GM12892 (cell line): ENCODE measurements around the gene GATA1.

Experiments
- DNase-seq: peaks from one replicate; pipeline ENCODE4 v3.0.0; 2011; ENCODE audit not compliant: insufficient read length
- FAIRE-seq: peaks from 2 replicates; lab custom pipeline; 2011; peaks lifted over from hg19 to GRCh38; lab: Jason Lieb, UNC
- POLR2A ChIP-seq: IDR thresholded peaks from 2 replicates; pipeline ENCODE4 v1.6.1; 2011; ENCODE audit warnings: low read depth, low read length, control low read depth
- POLR2AphosphoS5 ChIP-seq: IDR thresholded peaks from 2 replicates; pipeline ENCODE4 v1.6.1; 2011; ENCODE audit warnings: low read depth, low read length, control low read depth
- TAF1 ChIP-seq: IDR thresholded peaks from 2 replicates; pipeline ENCODE4 v1.6.1; 2011; ENCODE audit warnings: low read depth, mild to moderate bottlenecking, control low read depth, low read length, borderline replicate concordance

The GATA1 gene

GRCh38 chrX:48761674-48762471 lies 24.5 kb upstream of the GATA1 start, which contains the start of gene GLOD5:
TSS of gene GLOD5 (plus strand) at chrX:48761747. CDS start at chrX:48761791, 44 bp downstream.
- no peak for DNase-seq
- no peak for FAIRE-seq
- TF ChIP-seq POLR2A (no peak), POLR2AphosphoS5 (no peak), TAF1 (no peak)

DNA sequence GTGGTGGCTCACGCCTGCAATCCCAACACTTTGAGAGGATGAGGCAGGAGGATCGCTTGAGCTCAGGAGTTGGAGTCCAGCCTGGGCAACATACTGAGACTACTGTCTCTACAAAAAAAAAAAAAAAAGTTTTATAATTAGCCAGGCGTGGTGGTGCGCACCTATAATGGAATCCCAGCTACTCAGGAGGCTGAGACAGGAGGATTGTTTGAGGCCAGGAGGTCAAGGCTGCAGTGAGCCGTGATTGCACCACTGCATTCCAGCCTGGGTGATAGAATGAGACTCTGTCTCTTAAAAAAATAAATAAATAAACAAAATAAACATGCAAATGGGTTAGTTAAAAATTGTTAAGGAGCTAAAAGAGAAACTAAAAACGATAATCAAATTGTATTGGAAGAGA lies 17.2 kb upstream of the GATA1 start:
- TF ChIP-seq TAF1 (no peak), POLR2A (no peak), POLR2AphosphoS5 (no peak)
- DNase-seq (no peak), FAIRE-seq (no peak)

- TF ChIP-seq POLR2A (no peak), TAF1 (no peak), POLR2AphosphoS5 (no peak)
- DNase-seq (no peak), FAIRE-seq (no peak)
These were observed 16.1 kb upstream of the GATA1 start for GRCh38 chrX:48770296-48770695.

DNA sequence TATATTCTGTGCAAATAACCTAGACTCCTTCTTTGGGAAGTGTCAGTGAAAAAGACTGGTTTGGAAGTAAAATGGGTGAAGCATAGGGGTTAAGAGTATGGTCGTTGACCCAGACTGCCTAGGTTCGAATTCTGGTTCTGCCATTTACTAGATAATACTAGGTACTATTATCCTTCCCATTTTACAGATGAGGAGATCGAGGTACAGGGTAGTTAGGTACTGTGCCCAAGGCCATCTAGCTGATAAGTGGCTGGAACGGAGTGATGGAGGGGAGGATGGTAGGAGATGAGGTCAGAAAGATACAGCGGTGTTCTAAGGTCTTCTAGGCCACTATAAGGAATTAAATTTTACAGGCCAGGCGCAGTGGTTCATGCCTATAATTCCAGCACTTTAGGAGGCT lies 13.8 kb upstream of the GATA1 start:
- no peak for DNase-seq
- TF ChIP-seq POLR2A (no peak), TAF1 (no peak), POLR2AphosphoS5 (no peak)
- FAIRE-seq: no peak

DNA sequence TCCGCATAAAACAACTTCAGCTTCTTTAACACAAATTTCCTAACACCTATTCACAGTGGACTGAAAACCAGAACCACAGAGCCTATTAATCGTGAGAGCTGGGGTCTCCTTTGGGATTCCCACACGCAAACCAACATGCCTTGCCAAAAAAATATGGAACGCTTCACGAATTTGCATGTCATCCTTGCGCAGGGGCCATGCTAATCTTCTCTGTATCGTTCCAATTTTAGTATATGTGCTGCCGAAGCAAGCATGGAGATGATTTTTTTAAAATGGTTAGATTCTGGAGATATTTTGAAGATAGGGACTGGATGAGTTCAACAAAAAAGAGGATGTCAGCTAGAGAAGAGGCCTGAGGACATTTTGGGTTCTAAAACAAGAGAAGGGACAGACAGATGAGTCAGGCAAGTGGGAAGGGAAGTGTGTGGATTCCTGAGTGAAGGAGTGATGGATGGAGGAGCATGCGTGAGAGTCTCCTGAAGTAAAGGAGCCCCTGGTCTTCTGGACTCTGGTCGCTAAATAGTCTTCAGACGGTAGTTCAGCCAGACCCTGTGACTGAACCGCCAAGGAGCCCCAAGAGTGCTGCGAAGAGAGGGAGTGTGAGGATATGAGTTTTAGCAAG lies 9.5 kb upstream of the GATA1 start:
- TF ChIP-seq TAF1 (no peak), POLR2A (no peak), POLR2AphosphoS5 (no peak)
- no peak for FAIRE-seq
- no peak for DNase-seq

DNA sequence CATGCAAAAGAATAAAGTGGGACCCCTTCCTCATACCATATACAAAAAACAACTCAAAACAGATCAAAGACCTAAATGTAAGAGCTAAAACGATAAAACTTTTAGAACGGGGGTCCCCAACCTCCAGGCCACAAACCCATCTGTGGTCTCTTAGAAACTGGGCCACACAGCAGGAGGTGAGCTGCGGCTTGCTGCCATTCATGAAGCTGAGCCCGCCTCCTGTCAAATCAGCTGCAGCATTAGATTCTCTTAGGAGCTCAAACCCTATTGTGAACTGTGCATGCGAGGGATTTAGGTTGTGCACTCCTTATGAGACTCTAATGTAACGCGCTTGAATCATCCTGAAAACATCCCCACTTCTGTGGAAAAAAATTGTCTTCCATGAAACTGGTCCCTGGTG lies 7.0 kb upstream of the GATA1 start:
- DNase-seq (no peak), FAIRE-seq (no peak)
- no peak for TF ChIP-seq POLR2AphosphoS5
- no peak for TF ChIP-seq POLR2A
- no peak for TF ChIP-seq TAF1

GRCh38 chrX:48781705-48782104 lies 4.7 kb upstream of the GATA1 start:
- no peak for FAIRE-seq
- TF ChIP-seq POLR2AphosphoS5 (no peak), TAF1 (no peak), POLR2A (no peak)

GRCh38 chrX:48782216-48782615 lies 4.2 kb upstream of the GATA1 start:
- DNase-seq (no peak), FAIRE-seq (no peak)
- TF ChIP-seq POLR2AphosphoS5: no peak
- no peak for TF ChIP-seq POLR2A
- TF ChIP-seq TAF1: no peak

More at GRCh38 chrX:48781705-48782104, 4.7 kb upstream of the GATA1 start:
- DNase-seq: no peak

GRCh38 chrX:48782795-48783194 lies 3.6 kb upstream of the GATA1 start:
- no peak for TF ChIP-seq TAF1
- no peak for DNase-seq
- no peak for FAIRE-seq

GRCh38 chrX:48784726-48785125 lies 1.7 kb upstream of the GATA1 start:
- TF ChIP-seq POLR2AphosphoS5: no peak
- no peak for TF ChIP-seq POLR2A
- TF ChIP-seq TAF1: no peak
- FAIRE-seq (no peak), DNase-seq (no peak)

GRCh38 chrX:48785186-48785539 lies 1.2 kb upstream of the GATA1 start:
- no peak for FAIRE-seq
- DNase-seq: no peak
- TF ChIP-seq TAF1 (no peak), POLR2AphosphoS5 (no peak), POLR2A (no peak)
